ENCODE data around the gene WNT3A.

GRCh38 chr1:228048120-228048519 lies 41.3 kb downstream of the WNT3A start:
- TF ChIP-seq, protein P1, sequence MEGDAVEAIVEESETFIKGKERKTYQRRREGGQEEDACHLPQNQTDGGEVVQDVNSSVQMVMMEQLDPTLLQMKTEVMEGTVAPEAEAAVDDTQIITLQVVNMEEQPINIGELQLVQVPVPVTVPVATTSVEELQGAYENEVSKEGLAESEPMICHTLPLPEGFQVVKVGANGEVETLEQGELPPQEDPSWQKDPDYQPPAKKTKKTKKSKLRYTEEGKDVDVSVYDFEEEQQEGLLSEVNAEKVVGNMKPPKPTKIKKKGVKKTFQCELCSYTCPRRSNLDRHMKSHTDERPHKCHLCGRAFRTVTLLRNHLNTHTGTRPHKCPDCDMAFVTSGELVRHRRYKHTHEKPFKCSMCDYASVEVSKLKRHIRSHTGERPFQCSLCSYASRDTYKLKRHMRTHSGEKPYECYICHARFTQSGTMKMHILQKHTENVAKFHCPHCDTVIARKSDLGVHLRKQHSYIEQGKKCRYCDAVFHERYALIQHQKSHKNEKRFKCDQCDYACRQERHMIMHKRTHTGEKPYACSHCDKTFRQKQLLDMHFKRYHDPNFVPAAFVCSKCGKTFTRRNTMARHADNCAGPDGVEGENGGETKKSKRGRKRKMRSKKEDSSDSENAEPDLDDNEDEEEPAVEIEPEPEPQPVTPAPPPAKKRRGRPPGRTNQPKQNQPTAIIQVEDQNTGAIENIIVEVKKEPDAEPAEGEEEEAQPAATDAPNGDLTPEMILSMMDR (IDR thresholded peaks at IDR 0.05; ENCODE audit: low read length), result no peak
- TF ChIP-seq EZH2 (IDR thresholded peaks at IDR 0.05; ENCODE audit: borderline replicate concordance, low read length), result no peak

Data from OCI-LY1 (cell line).